ENCODE results near the gene DDIT4.
"Not testable (repeated sequence)": the region's sequence is repeated elsewhere in the genome, so short reads cannot be mapped to it uniquely, and the experiment has no call there.

DDIT4 gene

DNA sequence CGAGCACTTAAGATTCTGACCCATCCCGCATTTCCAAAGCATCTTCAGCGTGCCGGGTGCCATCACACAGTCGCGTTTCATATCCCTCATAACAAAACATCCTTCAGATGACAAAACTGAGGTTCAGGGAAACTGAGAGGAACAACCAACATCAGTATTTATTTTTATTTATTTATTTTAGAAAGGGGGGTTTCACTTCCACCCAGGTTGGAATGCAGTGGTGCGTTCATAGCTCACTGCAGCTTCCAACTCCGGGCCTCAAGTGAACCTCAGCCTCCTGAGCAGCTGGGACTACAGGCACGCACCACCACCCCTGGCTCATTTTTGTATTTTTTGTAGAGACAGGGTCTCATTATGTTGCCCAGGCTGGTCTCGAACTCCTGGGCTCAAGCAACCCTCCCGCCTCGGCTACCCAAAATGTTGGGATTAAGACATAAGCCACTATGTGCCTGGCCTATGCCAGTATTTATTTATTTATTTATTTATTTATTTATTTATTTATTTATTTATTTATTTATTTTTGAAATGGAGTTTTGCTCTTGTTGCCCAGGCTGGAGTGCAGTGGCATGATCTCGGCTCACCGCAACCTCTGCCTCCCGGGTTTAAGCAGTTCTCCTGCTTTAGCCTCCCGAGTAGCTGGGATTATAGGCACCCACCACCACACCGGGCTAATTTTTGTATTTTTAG is 24.4 kb upstream of the DDIT4 start:
- not testable (repeated sequence) for DNase-seq, ATAC-seq

- ATAC-seq (no peak), DNase-seq (no peak)
These were observed 23.1 kb upstream of the DDIT4 start for GRCh38 chr10:72250666-72251065.

DNA sequence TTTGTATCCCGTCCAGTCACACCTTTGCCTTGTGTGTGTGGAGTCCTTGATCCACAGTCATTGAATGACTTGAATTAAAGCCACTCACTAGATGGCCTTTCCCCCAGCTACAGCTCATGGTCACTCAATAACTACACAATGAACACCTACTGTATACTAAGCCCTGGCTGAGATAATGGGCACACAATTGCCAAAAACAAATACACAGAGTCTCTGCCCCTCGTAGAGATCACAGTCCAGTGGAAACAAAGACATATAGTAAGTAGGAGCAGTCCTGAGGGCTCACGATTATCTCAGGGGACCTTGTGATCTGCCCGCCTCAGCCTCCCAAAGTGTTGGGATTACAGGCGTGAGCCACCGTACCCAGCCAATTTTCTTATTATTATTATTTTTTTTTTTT is 22.1 kb upstream of the DDIT4 start:
- ATAC-seq: no peak
- DNase-seq: no peak

DNA sequence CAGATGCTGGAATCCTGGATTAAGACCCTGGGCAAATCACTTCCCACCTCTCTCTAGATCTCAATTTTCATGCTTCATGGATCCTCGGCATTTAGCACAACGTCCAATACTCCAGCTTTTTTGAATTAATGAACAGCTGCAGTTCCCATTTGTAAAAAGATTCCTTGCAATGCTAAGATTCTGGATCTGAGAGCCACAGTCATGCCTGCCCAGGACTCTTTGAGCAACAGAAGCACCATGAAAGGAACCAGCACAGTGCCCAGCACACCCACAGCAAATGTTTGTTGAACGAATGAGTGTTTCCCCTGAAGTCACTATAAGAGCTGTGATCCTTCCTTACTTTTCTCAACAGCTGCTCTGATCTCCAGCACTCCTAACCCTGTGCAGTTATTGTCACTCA is 20.8 kb upstream of the DDIT4 start:
- DNase-seq (no peak), ATAC-seq (no peak)

DNA sequence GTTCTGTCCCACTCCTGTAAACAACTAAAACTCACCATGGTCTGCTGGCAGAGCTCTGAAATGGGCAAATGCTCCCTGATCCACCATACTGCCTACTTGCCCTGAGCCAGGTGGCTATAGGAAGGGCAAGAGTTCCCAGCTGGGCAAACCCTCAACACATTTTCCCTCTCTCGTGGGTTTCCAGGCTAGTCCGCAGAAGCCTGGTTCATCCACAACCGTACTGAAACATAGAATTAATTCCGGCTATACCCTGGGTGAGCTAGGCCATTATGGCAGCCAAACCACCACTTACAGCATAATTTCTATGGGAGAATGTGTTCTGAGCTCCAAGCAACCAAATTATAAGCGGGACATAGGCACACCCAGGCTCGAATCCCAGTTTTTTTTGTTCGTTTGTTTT is 20.1 kb upstream of the DDIT4 start:
- ATAC-seq: no peak
- no peak for DNase-seq

DNA sequence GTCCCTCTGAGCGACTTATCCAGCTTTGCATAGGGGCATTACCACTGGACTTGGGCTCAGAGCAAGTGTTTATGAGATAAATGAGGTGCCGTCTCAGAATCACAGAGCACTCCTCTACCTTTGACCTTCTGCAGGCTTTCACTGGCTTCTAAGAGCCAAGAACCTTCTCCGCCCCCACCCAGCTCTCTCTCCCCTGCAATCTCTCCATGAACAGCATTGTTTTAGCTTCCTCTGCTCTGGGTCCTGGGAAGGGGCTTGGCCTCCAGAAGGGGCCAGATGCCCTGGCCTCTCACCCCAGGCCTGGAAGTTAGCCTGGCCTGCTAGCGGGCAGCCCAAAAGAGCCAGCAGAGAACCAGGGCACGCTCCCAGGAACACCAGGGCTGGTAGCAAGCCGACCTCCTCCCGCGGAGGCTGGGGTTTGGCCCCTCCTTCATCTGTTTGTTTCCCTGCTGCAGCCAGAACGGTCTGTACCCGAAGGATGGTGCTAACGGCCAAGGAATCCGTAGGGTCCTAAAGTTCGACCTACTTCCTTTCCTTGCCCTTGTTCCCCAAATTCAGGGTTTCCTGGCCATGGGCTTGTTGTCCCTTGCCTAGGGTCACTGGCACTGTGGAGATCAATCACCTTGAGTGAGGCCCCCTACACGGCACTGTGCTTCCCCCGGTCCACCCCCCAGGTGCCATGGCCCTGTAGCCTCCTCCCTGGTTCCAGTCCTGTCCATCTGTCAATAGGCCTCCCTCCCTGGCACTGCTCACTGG is 18.7 kb upstream of the DDIT4 start:
- ATAC-seq: peak; percentile 38
- DNase-seq: peak; percentile 60

GRCh38 chr10:72255977-72256729 is 17.6 kb upstream of the DDIT4 start:
- ATAC-seq (no peak), DNase-seq (no peak)

- ATAC-seq: no peak
- no peak for DNase-seq
These were observed 16.5 kb upstream of the DDIT4 start for GRCh38 chr10:72257051-72257892.

GRCh38 chr10:72258617-72259016 is 15.1 kb upstream of the DDIT4 start:
- DNase-seq (no peak), ATAC-seq (no peak)

GRCh38 chr10:72259491-72260238 is 14.1 kb upstream of the DDIT4 start:
- DNase-seq: peak; percentile 62

GRCh38 chr10:72260239-72260975 is 13.3 kb upstream of the DDIT4 start:
- DNase-seq: peak; percentile 95
- ATAC-seq: peak; percentile 83

More at GRCh38 chr10:72259491-72260238, 14.1 kb upstream of the DDIT4 start:
- no peak for ATAC-seq

GRCh38 chr10:72260976-72261783 is 12.5 kb upstream of the DDIT4 start:
- ATAC-seq: peak; percentile 58
- DNase-seq: peak; percentile 73

DNA sequence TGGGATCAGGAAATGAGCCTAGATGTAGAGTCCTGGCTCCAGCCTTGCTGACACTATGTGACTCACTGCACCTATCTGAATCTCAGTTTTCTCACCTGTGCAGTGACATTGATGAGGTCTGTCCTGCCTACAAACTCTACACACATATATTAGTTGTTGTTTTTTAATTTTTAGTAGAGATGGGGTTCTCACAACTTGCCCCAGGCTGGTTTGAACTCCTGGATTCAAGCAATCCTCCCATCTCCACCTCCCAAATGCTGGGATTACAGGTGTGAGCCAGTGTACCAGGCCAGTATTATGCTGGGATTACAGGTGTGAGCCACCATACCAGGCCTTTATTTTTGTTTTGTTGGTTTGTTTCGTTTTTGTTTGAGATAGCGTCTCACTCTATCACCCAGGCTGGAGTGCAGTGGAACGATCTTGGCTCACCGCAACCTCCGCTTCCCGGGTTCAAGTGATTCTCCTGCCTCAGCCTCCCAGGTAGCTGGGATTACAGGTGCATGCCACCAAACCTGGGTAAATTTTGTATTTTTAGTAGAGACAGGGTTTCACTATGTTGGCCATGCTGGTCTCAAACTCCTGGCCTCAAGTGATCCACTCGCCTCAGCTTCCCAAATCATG is 11.8 kb upstream of the DDIT4 start:
- no peak for DNase-seq
- peak; percentile 21 for ATAC-seq

DNA sequence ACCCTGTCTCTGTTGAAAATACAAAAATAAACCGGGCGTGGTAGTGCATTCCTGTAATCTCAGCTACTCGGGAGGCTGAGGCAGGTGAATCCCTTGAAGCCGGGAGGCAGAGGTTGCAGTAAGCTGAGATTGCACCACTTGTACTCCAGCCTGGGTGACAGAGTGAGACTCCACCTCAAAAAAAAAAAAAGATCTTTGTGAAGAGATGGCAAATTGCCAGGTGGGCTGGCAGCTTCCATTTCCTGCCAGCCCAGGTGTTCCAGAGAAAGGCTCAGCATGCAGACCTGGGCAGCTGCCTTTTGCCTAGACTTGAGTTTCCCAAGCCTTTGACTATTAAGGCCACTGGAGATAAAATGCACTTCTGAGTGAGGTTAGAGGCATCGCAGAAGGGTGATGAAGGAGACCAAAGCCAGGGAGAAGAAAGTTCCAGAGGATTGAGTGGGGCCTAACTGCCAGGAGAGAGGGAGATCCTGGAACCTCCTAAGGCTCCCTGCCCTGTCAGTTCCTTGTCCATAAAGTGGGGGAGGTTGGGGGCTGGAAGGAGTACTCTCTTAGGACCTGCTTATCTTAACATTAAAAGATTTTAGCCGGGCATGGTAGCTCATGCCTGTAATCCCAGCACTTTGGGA is 10.0 kb upstream of the DDIT4 start:
- DNase-seq (no peak), ATAC-seq (no peak)

- no peak for DNase-seq
- no peak for ATAC-seq
These were observed 9.2 kb upstream of the DDIT4 start for GRCh38 chr10:72264536-72264935.

DNA sequence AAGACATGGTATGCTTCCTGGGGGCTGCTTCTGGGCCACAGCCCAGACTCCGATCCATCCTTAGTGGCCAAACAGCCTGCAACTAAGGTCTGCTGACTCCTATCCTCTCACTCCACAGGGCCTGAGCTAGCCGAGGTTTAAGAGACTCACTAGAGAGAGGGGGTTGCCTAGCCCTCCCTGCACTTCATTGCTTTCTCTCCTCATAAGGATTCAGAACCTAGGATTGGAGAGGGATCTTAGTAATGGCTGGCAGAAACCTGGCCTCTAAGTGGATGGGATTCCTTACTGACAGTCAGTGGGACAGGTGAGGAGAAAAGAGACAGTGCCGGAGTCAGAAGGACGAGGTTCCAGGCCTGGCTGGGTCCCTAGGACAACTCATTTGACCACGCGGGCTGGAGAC is 8.2 kb upstream of the DDIT4 start:
- DNase-seq (no peak), ATAC-seq (no peak)

- ATAC-seq: no peak
- DNase-seq: no peak
These were observed 7.5 kb upstream of the DDIT4 start for GRCh38 chr10:72265990-72266865.

DNA sequence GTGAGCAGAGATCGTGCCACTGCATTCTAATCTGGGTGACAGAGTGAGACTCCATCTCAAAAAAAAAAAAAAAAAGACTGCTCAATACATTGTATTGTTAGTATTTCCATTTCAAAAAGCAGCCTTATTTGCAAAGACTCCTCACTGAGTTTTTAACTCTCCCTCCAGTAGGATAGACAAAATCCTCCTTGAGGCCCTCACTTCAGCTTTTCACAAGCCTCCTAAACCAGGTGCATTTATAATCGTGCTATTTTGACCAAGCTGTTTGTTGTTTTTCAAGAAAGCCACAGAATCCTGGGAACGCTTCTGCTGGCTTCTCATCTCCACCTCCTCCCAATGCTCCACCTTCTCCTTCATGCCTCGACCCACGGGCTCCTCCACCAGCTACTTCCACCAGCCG is 6.3 kb upstream of the DDIT4 start:
- DNase-seq: no peak
- ATAC-seq: no peak
